Chondrocyte (in vitro differentiated cells): Measurements from ENCODE around the gene NPAS2. TPM values are rescaled to one million over a fixed set of nuclear protein-coding genes. Genes with fewer than 3 reads are reported as not detected.

ENCODE experiments used
- DNase-seq: peaks from one replicate; pipeline ENCODE4 v3.0.0; 2021; ENCODE audit warnings: mixed read lengths, low spot score
- H3K27ac Mint-ChIP-seq: one replicate; pipeline ENCODE4 v1.8.0; 2021; ENCODE audit warnings: mild to moderate bottlenecking, moderate library complexity, mixed read lengths; ENCODE audit not compliant: unreplicated experiment
- H3K27me3 Mint-ChIP-seq: 2 replicates; pipeline ENCODE4 v1.8.0; 2021; ENCODE audit warnings: low read depth, mixed read lengths
- H3K36me3 Mint-ChIP-seq: 2 replicates; pipeline ENCODE4 v1.8.0; 2021; ENCODE audit warnings: low read depth, mixed read lengths
- H3K4me1 Mint-ChIP-seq: 2 replicates; pipeline ENCODE4 v1.8.0; 2021; ENCODE audit warnings: low read depth, mild to moderate bottlenecking, mixed read lengths
- H3K4me3 Mint-ChIP-seq: one replicate; pipeline ENCODE4 v1.8.0; 2021; ENCODE audit warnings: mild to moderate bottlenecking, moderate library complexity, mixed read lengths; ENCODE audit not compliant: unreplicated experiment
- H3K9me3 Mint-ChIP-seq: 2 replicates; pipeline ENCODE4 v1.8.0; 2021; ENCODE audit warnings: low read depth, mixed read lengths
- CTCF ChIP-seq: fragments of 200-600 bp; sonication (generic); IDR thresholded peaks from 2 replicates; pipeline ENCODE4 v1.5.0; 2021; ENCODE audit warnings: antibody characterized with exemption, mild to moderate bottlenecking, moderate library complexity
- total RNA-seq: library from RNA; stranded (reverse); gene quantifications from 3 replicates; pipeline ENCODE4 v1.2.1, GENCODE V29; 2021

The NPAS2 gene
- total RNA-seq, 1 donor from 2014 or later: 25.6 TPM

DNA sequence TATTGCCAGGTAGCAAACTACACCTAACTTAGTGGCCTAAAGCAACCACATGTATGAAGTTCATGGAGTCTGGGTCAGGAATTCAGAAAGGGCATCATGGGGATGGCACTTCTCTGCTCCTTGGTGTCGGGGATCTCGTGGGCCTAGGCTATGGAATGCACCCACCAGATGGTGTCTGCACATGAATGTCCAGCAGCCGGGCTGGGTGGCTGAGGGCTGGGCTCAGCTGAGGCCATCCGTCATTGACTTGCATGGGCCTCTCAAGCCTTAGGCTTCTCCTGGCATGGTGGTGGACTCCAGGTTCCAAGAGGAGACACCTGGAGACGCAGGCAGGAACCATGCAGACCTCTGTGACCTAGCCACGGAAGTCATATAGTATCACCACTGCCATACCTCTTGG lies 156.1 kb downstream of the NPAS2 start:
- Mint-ChIP-seq H3K4me3 (no peak overlapping the region), H3K27me3 (no peaks in the 10 kb centered on the region), H3K9me3 (no peaks in the 10 kb centered on the region), H3K27ac (no peak overlapping the region), H3K36me3 (peaks cover 24% of the 10 kb centered on the region), H3K4me1 (peaks cover 25% of the 10 kb centered on the region)
- DNase-seq: peak; percentile 72
- TF ChIP-seq CTCF: no peak

GRCh38 chr2:100976645-100977391 lies 156.9 kb downstream of the NPAS2 start:
- peak overlapping the region; percentile 77 for H3K27ac Mint-ChIP-seq
- no peak overlapping the region for H3K4me3 Mint-ChIP-seq
- DNase-seq: no peak
- H3K36me3 Mint-ChIP-seq: peaks cover 20% of the 10 kb centered on the region
- no peaks in the 10 kb centered on the region for H3K27me3 Mint-ChIP-seq
- peaks cover 25% of the 10 kb centered on the region for H3K4me1 Mint-ChIP-seq
- TF ChIP-seq CTCF: no peak
- no peaks in the 10 kb centered on the region for H3K9me3 Mint-ChIP-seq

DNA sequence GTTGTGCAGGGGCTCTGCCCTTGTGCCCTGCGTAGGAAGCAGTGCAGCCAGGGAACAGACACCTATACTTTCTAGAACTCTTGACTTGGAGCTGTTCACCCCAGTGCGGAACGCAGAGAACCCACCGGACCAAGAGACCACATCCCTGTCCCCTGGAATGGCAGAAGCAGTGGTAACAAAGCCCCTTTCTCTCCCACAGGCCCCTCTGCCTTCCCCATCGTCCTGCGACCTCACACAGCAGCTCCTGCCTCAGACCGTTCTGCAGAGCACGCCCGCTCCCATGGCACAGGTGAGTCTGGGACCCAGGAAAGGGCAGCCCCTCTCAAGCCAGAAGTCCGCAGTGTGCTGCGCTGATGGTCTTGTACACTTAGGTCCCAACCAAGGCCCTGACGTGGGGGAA lies 157.6 kb downstream of the NPAS2 start:
- Mint-ChIP-seq H3K27me3 (no peaks in the 10 kb centered on the region), H3K27ac (peak overlapping the region; percentile 77), H3K4me1 (peaks cover 25% of the 10 kb centered on the region), H3K9me3 (no peaks in the 10 kb centered on the region), H3K4me3 (no peak overlapping the region), H3K36me3 (peaks cover 25% of the 10 kb centered on the region)
- no peak for TF ChIP-seq CTCF
- DNase-seq: no peak

DNA sequence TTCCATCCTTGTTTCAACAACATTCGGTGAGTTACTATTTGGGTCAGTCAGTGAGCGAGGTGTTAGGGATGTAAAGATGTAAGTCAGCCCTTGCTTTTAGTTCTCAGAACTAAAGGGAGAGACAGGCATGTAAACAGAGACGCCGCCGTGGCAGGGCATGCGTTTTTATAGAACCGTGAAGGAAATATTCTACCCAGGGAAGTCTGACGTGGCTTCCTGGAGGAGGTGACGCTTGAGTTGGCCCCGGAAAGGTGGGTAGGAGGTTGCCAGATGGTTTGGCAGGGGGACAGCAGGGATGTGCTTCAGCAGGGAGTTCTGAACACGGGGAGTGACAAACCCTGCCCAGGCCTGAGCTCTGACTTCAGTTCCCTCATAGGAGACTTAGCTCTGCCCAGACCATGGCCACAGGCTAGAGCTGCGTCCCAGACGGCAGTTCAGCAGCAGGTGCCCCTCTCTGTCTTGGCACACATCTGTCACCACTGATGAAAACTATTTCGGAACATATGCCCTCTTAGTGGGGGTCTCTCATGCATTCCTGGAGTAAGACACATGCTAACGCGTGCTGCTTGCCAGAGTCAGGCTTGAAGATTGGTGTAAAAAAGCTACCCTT lies 158.7 kb downstream of the NPAS2 start:
- Mint-ChIP-seq H3K4me3 (no peak overlapping the region), H3K9me3 (no peaks in the 10 kb centered on the region), H3K27ac (peak overlapping the region; percentile 87), H3K36me3 (peaks cover 23% of the 10 kb centered on the region), H3K27me3 (no peaks in the 10 kb centered on the region), H3K4me1 (peaks cover 29% of the 10 kb centered on the region)
- TF ChIP-seq CTCF: no peak
- DNase-seq: no peak

GRCh38 chr2:100980046-100980445 lies 160.1 kb downstream of the NPAS2 start:
- peaks cover 42% of the 10 kb centered on the region for H3K4me1 Mint-ChIP-seq
- H3K36me3 Mint-ChIP-seq: peaks cover 23% of the 10 kb centered on the region
- H3K27ac Mint-ChIP-seq: no peak overlapping the region
- no peak for TF ChIP-seq CTCF
- no peak overlapping the region for H3K4me3 Mint-ChIP-seq
- no peak for DNase-seq
- H3K9me3 Mint-ChIP-seq: no peaks in the 10 kb centered on the region
- no peaks in the 10 kb centered on the region for H3K27me3 Mint-ChIP-seq
